ENCODE results near the gene RFT1.

- no peak for TF ChIP-seq CTCF (IDR thresholded peaks at IDR 0.05)
- TF ChIP-seq POLR2A (IDR thresholded peaks at IDR 0.05), result no peak
- no peak for TF ChIP-seq EP300 (IDR thresholded peaks at IDR 0.05)
Measured at GRCh38 chr3:53151870-53152660, 21.8 kb upstream of the RFT1 start.

Measured in ovary (tissue), 3 donors.